Parathyroid adenoma (tissue), 2 donors: ENCODE results near the gene NLK.
A peak's percentile ranks its signal among the peaks of the same experiment; 100 is the strongest.

Experiments used
- H2AFZ ChIP-seq: fragments of 300-600 bp; sonication (generic); one replicate; pipeline ENCODE4 v1.7.0; 2017; ENCODE audit warnings: antibody characterized with exemption, mild to moderate bottlenecking
- H3K27ac ChIP-seq: fragments of 300-600 bp; sonication (generic); one replicate; pipeline ENCODE4 v1.7.0; 2017
- H3K27me3 ChIP-seq: fragments of 300-600 bp; sonication (generic); one replicate; pipeline ENCODE4 v1.7.0; 2017; ENCODE audit warnings: low read length; ENCODE audit not compliant: control insufficient read depth, insufficient read depth
- H3K36me3 ChIP-seq: fragments of 300-600 bp; sonication (generic); one replicate; pipeline ENCODE4 v1.7.0; 2017; ENCODE audit warnings: low read length; ENCODE audit not compliant: control insufficient read depth, insufficient read depth
- H3K4me1 ChIP-seq: fragments of 300-600 bp; sonication (generic); one replicate; pipeline ENCODE4 v1.7.0; 2017; ENCODE audit warnings: control low read depth
- H3K4me2 ChIP-seq: fragments of 300-600 bp; sonication (generic); one replicate; pipeline ENCODE4 v1.7.0; 2017; ENCODE audit warnings: low read length
- H3K4me3 ChIP-seq: fragments of 300-600 bp; sonication (generic); one replicate; pipeline ENCODE4 v1.7.0; 2017; ENCODE audit warnings: low read depth, low read length
- H3K79me2 ChIP-seq: fragments of 300-600 bp; sonication (generic); one replicate; pipeline ENCODE4 v1.7.0; 2017; ENCODE audit warnings: control low read depth
- H3K9ac ChIP-seq: fragments of 300-600 bp; sonication (generic); one replicate; pipeline ENCODE4 v1.7.0; 2017; ENCODE audit warnings: mild to moderate bottlenecking
- H3K9me3 ChIP-seq: fragments of 300-600 bp; sonication (generic); one replicate; pipeline ENCODE4 v1.7.0; 2017; ENCODE audit warnings: low read length; ENCODE audit not compliant: control insufficient read depth
- TF ChIP-seq, protein P1 (sequence below): fragments of 300-600 bp; sonication (generic); IDR thresholded peaks from one replicate; pipeline ENCODE4 v1.7.0; 2017; ENCODE audit warnings: antibody characterized with exemption, mild to moderate bottlenecking
- donor health status: primary hyperparathyroidism.

The NLK gene

GRCh38 chr17:28188841-28189263, 146.4 kb downstream of the NLK start:
- Histone ChIP-seq H2AFZ (no peak overlapping the region), H3K27ac (no peak overlapping the region), H3K4me3 (no peak overlapping the region), H3K9ac (no peak overlapping the region), H3K36me3 (no peaks in the 10 kb centered on the region), H3K79me2 (no peaks in the 10 kb centered on the region), H3K4me1 (peaks cover 15% of the 10 kb centered on the region), H3K4me2 (no peak overlapping the region), H3K27me3 (no peaks in the 10 kb centered on the region), H3K9me3 (no peaks in the 10 kb centered on the region)
- TF ChIP-seq, protein P1, sequence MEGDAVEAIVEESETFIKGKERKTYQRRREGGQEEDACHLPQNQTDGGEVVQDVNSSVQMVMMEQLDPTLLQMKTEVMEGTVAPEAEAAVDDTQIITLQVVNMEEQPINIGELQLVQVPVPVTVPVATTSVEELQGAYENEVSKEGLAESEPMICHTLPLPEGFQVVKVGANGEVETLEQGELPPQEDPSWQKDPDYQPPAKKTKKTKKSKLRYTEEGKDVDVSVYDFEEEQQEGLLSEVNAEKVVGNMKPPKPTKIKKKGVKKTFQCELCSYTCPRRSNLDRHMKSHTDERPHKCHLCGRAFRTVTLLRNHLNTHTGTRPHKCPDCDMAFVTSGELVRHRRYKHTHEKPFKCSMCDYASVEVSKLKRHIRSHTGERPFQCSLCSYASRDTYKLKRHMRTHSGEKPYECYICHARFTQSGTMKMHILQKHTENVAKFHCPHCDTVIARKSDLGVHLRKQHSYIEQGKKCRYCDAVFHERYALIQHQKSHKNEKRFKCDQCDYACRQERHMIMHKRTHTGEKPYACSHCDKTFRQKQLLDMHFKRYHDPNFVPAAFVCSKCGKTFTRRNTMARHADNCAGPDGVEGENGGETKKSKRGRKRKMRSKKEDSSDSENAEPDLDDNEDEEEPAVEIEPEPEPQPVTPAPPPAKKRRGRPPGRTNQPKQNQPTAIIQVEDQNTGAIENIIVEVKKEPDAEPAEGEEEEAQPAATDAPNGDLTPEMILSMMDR = no peak

DNA sequence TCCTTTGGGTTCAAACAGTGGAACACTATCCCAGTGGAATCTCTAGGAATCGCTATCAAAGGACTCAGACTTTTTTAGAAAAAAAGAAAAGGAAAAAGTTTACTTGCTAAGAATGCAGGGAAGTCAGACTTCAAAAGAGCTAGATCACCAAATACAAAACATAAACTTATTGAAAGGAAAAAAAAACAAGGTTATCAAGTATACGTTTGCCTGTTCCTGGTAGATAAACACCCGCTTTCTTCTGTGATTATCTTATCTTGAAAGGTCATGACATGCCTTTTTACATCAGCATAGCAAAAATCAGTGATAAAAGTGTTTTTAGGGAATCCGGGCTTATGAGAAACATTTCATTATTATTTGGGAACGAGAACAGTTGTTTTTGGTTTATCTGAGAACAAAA, 147.2 kb downstream of the NLK start:
- H3K79me2 ChIP-seq = no peaks in the 10 kb centered on the region
- TF ChIP-seq, protein P1 = no peak
- H3K36me3 ChIP-seq = no peaks in the 10 kb centered on the region
- no peak overlapping the region for H3K9ac ChIP-seq
- peak overlapping the region; percentile 17 for H3K27ac ChIP-seq
- H3K4me1 ChIP-seq = peaks cover 15% of the 10 kb centered on the region
- peak overlapping the region; percentile 54 for H3K4me2 ChIP-seq
- H2AFZ ChIP-seq = no peak overlapping the region
- no peaks in the 10 kb centered on the region for H3K9me3 ChIP-seq
- H3K4me3 ChIP-seq = no peak overlapping the region
- H3K27me3 ChIP-seq = no peaks in the 10 kb centered on the region

DNA sequence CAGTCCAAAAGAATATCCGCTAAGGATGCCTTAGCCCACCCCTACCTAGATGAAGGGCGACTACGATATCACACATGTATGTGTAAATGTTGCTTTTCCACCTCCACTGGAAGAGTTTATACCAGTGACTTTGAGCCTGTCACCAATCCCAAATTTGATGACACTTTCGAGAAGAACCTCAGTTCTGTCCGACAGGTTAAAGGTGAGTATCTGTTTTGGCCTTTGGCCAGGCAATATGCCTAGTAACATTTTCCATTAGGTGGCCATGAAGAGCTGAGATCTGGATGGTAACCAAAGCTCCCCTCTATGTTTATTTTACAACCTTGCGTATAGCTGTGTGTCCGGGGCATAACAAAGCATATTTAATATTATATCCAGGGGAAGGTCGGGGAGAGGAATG, 148.5 kb downstream of the NLK start:
- no peaks in the 10 kb centered on the region for H3K79me2 ChIP-seq
- no peak overlapping the region for H3K4me3 ChIP-seq
- TF ChIP-seq, protein P1 = no peak
- no peak overlapping the region for H3K27ac ChIP-seq
- no peak overlapping the region for H2AFZ ChIP-seq
- H3K9me3 ChIP-seq = no peaks in the 10 kb centered on the region
- H3K4me2 ChIP-seq = no peak overlapping the region
- H3K27me3 ChIP-seq = no peaks in the 10 kb centered on the region
- no peaks in the 10 kb centered on the region for H3K36me3 ChIP-seq
- peaks cover 15% of the 10 kb centered on the region for H3K4me1 ChIP-seq
- H3K9ac ChIP-seq = no peak overlapping the region

- Histone ChIP-seq H3K79me2 (no peaks in the 10 kb centered on the region), H2AFZ (no peak overlapping the region), H3K36me3 (no peaks in the 10 kb centered on the region), H3K4me2 (no peak overlapping the region), H3K27me3 (no peaks in the 10 kb centered on the region), H3K27ac (no peak overlapping the region), H3K4me1 (peaks cover 15% of the 10 kb centered on the region), H3K9ac (no peak overlapping the region), H3K9me3 (no peaks in the 10 kb centered on the region), H3K4me3 (no peak overlapping the region)
- TF ChIP-seq, protein P1 = peak; percentile 4
Measured at GRCh38 chr17:28193241-28193640, 150.8 kb downstream of the NLK start.

DNA sequence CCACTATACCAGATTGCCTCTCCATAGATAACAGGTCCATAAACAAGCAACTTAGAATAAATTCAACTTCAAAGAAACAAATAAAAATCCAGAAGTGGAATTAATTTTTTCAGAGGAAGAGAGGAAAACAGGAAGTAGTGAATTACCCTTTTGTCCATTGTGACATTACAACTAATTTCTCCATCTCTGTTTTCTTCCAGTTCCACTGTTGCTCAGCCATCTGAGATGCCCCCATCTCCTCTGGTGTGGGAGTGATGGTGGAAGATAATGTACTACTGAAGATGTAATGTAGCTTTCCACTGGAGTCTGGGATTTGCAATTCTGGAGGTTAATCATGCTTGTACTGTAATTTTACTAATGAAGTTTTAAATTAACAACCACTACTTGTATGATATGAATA, 151.9 kb downstream of the NLK start:
- H2AFZ ChIP-seq = no peak overlapping the region
- H3K36me3 ChIP-seq = no peaks in the 10 kb centered on the region
- H3K4me3 ChIP-seq = no peak overlapping the region
- H3K9me3 ChIP-seq = no peaks in the 10 kb centered on the region
- no peak overlapping the region for H3K9ac ChIP-seq
- no peaks in the 10 kb centered on the region for H3K79me2 ChIP-seq
- no peak overlapping the region for H3K4me2 ChIP-seq
- H3K27ac ChIP-seq = no peak overlapping the region
- TF ChIP-seq, protein P1 = no peak
- H3K4me1 ChIP-seq = peaks cover 11% of the 10 kb centered on the region
- no peaks in the 10 kb centered on the region for H3K27me3 ChIP-seq
